Measurements from ENCODE around the gene ANKRD18B.
"Not testable (repeated sequence)": the region's sequence is repeated elsewhere in the genome, so short reads cannot be mapped to it uniquely, and the experiment has no call there.

ANKRD18B gene

GRCh38 chr9:33523397-33524305, at the start of gene ANKRD18B:
ANKRD18B (plus strand) TSS chr9:33524251; CDS start chr9:33524490, 239 bp downstream.
- DNase-seq = peak; percentile 29

DNA sequence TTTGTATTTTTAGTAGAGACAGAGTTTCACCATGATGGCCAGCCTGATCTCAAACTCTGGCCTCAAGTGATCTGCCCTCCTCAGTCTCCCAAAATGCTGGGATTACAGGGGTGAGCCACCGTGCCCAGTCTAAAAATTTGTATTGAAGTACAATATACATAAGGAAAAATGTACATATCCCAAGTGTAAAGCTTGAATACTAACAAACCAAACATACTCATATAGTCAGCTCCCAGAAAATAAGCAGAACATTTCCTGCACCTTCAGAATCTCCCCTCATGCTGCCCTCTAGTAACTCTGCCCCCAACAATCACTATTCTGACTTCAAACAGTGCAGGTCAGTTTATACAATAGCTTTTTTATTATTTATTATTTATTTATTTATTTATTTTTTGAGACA, 48.7 kb upstream of the ANKRD18B start:
- DNase-seq = no peak

DNA sequence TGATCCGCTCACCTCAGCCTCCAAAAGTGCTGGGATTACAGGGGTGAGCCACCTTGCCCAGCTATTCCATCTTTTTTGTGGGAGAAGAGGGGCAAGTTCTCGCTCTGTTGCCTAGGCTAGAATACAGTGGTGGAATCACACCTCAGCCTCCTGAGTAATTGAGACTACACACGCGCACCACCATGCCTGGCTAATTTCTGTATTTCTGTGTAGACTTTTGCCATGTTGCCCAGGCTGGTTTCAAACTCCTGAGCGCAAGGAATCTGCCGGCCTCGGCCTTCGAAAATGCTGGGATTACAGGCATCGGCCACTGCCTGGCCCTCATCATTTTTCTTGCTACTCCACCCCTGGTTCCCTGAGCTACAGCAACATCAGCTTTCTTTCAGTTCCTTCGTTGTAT, 47.5 kb upstream of the ANKRD18B start:
- DNase-seq = no peak

- DNase-seq = no peak
Observed at GRCh38 chr9:33480106-33480505, 43.9 kb upstream of the ANKRD18B start.

GRCh38 chr9:33480976-33481375, 43.1 kb upstream of the ANKRD18B start:
- no peak for DNase-seq

- DNase-seq = not testable (repeated sequence)
Observed at GRCh38 chr9:33485312-33485711, 38.7 kb upstream of the ANKRD18B start.

DNA sequence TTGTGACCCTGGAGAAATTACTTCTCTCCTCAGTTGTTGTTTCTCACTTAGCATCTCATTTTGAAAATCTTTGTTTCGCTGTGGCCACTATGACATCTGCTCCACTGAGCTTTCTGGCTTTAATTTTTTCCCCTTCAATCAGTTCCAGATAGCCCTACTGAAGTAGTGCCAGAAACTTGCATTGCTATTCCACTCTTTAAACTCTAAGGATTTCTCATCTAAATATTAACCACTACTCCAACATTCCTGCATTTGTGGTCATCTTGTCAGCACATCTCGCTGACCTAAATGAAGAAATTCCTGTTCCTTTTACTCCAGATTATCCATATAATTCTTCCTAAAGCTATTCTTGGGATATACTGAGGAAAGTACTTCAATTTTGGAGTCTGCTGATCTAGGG, 35.0 kb upstream of the ANKRD18B start:
- no peak for DNase-seq

DNA sequence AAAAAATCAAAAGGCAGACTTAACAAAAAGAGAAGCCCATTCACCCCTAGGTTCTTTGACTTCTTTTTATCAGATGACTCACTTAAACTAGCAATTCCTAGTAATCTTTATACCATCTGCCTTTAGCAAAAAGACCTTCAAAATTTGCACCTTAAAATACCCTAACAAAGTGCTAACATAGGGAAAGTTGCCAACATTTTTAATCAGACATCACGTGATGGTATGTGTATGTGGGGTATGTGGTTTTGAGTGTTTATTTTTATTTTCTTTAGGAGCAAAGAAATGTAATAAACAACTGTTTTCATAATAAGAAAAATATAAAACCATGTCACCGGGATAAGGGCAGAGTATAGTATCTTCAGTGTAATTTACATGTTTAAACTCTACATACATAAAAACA, 30.2 kb upstream of the ANKRD18B start:
- DNase-seq = not testable (repeated sequence)

- peak; percentile 29 for DNase-seq
Observed at GRCh38 chr9:33498387-33498786, 25.7 kb upstream of the ANKRD18B start.

GRCh38 chr9:33506626-33507370, 17.3 kb upstream of the ANKRD18B start:
- DNase-seq = no peak

DNA sequence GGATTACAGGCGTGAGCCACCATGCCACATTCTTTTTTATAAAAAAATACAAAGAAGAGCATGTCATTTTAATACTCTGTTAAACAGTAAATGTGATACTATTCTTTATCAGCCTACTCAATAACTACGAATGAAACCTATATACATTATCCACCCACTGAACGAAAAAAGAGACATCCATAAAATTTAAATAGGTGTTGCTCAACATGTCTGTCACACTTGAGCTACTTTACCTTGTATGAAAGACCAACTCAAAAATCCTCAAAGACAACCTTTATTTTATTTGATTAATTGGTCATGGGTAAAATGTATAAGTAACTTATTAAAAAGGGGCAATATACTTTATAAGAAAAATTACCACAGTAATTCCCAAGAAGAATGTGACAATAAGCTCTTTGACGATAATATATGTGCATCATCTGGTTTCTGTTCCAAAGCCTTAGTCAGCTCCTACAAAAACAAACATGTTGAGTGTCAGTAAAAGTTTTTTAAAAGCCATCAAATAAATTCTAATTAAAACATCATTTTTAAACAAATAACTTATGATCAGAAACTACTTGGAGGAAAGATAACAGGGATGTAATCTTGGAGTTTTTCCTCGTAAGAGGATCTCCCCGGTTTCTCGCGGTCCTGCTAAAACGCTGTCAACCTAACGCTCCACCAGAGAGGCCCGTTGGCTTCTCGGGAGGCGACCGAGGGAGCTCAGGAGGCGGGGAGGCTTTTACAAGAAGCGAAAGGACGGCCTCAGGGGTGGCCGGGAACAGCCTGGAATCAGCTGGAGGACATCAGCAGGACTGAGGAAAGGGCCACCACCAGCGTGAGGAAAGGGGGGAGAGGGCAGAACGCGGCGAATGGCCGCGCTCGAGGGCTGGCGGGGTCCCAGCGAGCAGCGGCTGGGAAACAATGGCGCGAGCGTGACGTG, 13.5 kb upstream of the ANKRD18B start:
- peak; percentile 28 for DNase-seq

DNA sequence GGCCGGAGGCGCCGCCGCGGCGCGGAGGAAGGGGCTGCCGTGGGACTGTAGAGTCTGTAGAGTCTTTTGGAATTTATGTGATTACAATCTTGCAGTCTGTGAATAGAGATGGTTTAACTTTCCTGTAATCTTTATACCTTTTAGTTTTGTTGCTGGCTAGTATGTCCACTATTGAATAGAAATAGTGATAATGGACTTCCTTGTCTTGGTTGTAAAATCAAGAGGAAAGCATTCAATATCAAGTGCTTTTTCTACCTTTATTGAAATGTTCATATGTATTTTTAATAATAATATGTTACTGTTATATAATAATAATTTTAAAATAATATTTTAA, 12.9 kb upstream of the ANKRD18B start:
- not testable (repeated sequence) for DNase-seq

GRCh38 chr9:33512535-33512934, 11.5 kb upstream of the ANKRD18B start:
- DNase-seq = not testable (repeated sequence)

GRCh38 chr9:33515342-33515995, 8.6 kb upstream of the ANKRD18B start:
- not testable (repeated sequence) for DNase-seq

DNA sequence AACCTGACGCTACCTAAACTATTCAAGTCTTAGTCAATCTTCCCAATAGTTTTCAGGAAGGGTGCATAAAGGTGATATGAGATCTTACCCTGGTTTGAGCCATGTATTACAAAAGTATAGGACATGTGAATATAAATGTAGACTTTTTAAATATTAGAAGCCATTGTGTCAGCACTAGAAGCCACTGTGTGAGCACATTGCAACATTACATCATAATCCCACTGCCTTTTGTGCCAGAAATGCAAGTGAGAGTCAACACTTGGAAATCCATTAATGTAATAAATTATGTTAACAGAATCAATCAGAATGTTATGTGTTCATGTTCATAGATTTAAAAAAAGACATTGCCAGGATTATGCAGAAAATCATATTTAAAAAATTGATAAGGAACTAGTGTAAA, 7.7 kb upstream of the ANKRD18B start:
- not testable (repeated sequence) for DNase-seq

DNA sequence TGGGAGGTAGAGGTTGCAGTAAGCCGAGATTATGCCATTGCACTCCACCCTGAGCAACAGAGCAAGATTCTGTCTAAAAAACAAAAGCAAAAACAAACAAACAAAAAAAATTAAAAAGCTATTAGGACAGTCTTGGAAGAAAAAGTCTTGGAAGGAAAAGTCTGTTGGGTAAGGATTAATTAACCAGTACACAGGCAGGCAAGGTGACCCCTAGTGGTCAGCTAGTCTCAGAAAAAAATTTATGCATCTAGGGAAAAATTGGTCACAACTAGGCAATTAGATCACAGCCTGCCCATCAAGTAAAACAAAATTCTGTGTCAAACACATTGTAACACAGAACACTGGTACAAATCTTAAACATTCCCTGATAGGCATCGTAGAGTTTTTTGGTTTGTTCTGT, 6.7 kb upstream of the ANKRD18B start:
- peak; percentile 4 for DNase-seq

GRCh38 chr9:33517934-33518577, 6.0 kb upstream of the ANKRD18B start:
- DNase-seq = not testable (repeated sequence)

DNA sequence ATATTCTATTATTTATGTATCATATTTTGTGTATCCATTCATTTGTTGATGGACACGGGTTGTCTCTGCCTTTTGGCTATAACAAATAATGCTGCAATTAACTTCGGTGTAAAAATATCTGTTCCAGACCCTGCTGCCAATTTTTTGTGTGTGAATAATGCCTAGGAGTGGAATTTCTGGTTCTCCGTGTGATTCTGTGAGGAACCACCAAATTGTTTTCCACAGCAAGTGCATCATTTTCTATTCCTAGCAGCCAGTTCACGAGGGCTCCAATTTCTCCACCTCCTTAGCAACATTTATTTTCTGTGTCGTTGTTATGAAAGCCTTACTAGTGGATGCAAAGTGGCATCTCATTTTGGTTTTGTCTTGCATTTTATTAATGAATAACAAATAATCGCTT, 2.2 kb upstream of the ANKRD18B start:
- DNase-seq = not testable (repeated sequence)

DNA sequence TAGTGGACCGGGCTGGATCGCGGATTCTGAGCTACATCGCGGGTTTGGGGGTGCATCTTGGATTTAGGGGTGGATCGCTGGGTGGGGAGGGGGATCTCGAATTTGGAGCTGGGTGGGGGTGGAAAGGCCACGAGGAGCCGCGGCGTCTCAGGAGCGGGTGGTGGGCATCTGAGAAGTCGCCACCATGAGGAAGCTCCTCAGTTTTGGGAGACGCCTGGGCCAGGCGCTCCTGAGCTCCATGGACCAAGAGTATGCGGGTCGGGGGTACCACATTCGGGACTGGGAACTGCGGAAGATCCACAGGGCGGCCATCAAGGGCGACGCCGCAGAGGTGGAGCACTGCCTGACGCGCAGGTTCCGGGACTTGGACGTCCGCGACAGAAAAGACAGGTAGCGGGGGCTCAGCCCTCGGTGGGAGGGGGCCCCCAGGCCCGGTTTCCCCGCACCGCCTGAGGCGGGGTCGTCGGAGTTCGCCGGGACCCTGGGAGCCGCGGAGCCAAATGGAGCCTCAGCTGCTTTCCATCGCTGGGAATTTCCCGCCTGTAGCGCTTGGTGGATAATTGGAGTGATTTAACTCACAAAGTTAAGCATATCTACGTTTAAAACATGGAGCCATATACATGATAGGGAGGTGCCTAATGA, 376 bp downstream of the ANKRD18B start:
- DNase-seq = no peak

DNA sequence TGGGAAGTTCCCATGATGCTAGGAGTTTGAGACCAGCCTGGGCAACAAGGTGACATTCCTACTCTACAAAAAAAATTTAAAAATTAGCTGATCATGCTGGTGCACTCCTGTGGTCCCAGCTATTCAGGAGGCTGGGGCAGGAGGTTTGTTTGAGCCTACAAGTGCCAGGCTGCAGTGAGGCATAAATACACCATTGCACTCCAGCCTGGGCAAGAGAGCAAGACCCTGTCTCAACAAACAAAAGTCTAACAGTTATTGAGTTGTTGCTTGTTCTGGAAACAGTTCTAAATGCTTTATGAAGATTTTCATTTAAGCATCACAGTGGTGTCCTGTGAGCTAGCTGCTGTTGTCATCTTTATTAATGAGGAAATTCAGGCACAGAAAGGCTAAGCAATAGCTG, 4.0 kb downstream of the ANKRD18B start:
- not testable (repeated sequence) for DNase-seq

DNA sequence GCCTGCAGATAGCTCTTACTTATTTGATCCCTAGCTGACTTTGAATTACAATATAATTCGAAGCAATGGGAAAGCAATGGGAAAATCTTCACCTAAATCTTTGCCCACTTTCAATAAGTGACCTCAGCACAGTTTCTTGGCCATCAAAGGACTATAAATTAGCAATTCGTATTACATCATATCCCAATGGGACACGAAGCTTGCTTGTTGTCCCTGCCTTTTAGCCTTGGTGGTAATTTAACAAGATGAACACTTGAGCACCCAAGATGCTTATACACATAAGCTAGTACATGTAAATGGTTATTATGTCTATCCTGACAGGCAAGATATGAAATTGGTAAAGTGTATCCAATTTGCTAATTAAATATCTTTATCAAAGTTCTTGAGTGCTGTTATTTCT, 9.9 kb downstream of the ANKRD18B start:
- DNase-seq = not testable (repeated sequence)
